Body of pancreas (tissue), 4 donors: ENCODE data around the gene GPR18.

Experiments used
- POLR2A ChIP-seq, 3 donors: fragments of 450-650 bp; IDR thresholded peaks; one replicate each; pipeline ENCODE4 v1.6.1; 2016; ENCODE audit warnings: antibody characterized with exemption in 3 of 3, mild to moderate bottlenecking in 2 of 3
- TF ChIP-seq, protein P1 (sequence below), 7 experiments: fragments of 450-650 bp in 4 of 7; fragments of 200-600 bp in 3 of 7; sonication (generic) in 3 of 7; IDR thresholded peaks; one replicate each; pipeline ENCODE4 v1.5.1; 2016 to 2019; ENCODE audit warnings: antibody characterized with exemption in 7 of 7

DNA sequence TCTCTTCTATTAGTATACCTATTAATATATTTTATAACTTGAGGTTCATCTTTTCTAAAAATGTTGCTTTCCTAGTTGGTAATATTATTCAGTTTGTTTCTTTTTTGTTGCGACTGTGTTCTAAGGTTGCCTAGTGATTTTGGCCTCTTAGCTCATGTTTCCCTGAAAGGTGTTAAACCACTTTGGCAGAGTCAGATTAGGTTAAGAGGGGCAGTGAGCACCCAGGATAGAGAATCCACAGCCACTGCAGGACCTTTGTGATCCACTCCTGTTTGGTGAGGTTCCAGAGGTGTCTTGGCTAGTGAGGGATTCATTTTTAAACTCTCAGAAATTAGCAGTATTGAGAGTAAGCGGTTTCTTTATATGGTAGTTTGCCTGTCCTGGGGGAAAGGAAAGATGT lies 14.9 kb upstream of the GPR18 start:
- TF ChIP-seq, protein P1, sequence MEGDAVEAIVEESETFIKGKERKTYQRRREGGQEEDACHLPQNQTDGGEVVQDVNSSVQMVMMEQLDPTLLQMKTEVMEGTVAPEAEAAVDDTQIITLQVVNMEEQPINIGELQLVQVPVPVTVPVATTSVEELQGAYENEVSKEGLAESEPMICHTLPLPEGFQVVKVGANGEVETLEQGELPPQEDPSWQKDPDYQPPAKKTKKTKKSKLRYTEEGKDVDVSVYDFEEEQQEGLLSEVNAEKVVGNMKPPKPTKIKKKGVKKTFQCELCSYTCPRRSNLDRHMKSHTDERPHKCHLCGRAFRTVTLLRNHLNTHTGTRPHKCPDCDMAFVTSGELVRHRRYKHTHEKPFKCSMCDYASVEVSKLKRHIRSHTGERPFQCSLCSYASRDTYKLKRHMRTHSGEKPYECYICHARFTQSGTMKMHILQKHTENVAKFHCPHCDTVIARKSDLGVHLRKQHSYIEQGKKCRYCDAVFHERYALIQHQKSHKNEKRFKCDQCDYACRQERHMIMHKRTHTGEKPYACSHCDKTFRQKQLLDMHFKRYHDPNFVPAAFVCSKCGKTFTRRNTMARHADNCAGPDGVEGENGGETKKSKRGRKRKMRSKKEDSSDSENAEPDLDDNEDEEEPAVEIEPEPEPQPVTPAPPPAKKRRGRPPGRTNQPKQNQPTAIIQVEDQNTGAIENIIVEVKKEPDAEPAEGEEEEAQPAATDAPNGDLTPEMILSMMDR (IDR thresholded peaks at IDR 0.05) = no peak
- no peak for TF ChIP-seq POLR2A (IDR thresholded peaks at IDR 0.05)
